ENCODE results near the gene PARD3B. TPM values are rescaled to one million over a fixed set of nuclear protein-coding genes. Genes with fewer than 3 reads are reported as not detected.

Gene PARD3B
- total and polyA plus RNA-seq, 4 donors, result 6.8 to 50.9 (median 22.5) TPM

- no peaks in the 10 kb centered on the region for H3K4me1 ChIP-seq (ENCODE audit: control insufficient read depth in 1 of 2, insufficient read depth in 2 of 2, low read length in 2 of 2)
- H3K27me3 ChIP-seq (ENCODE audit: control insufficient read depth in 1 of 2, insufficient read depth in 2 of 2, low read length in 1 of 2), result no peaks in the 10 kb centered on the region
- intact Hi-C loops (cut with DNase I), result no loop called here
- H3K27ac ChIP-seq (ENCODE audit: low read depth in 1 of 2, low read length in 2 of 2), result no peak overlapping the region
- WGBS, 2 donors, result 93 to 97% methylated on average over 1 of the region's 1 CpG
- H3K4me3 ChIP-seq (ENCODE audit: low read length in 2 of 2), result no peak overlapping the region
- no peaks in the 10 kb centered on the region for H3K36me3 ChIP-seq (ENCODE audit: control insufficient read depth in 1 of 2, insufficient read depth in 2 of 2, low read length in 1 of 2)
- DNase-seq (no peak), ATAC-seq (ENCODE audit: low FRiP score) (no peak)
- H3K9me3 ChIP-seq (ENCODE audit: control insufficient read depth, low read length), result no peaks in the 10 kb centered on the region
Observed at GRCh38 chr2:204948822-204949221, 403.5 kb downstream of the PARD3B start.

GRCh38 chr2:204950695-204951346 lies 405.5 kb downstream of the PARD3B start:
- WGBS, 2 donors, result 93% methylated on average over 2 of the region's 2 CpGs
- ATAC-seq (ENCODE audit: low FRiP score) (no peak), DNase-seq (no peak)
- no peaks in the 10 kb centered on the region for H3K27me3 ChIP-seq (ENCODE audit: control insufficient read depth in 1 of 2, insufficient read depth in 2 of 2, low read length in 1 of 2)
- H3K4me3 ChIP-seq (ENCODE audit: low read length in 2 of 2), result no peak overlapping the region
- no peaks in the 10 kb centered on the region for H3K9me3 ChIP-seq (ENCODE audit: control insufficient read depth, low read length)
- no peaks in the 10 kb centered on the region for H3K36me3 ChIP-seq (ENCODE audit: control insufficient read depth in 1 of 2, insufficient read depth in 2 of 2, low read length in 1 of 2)
- H3K4me1 ChIP-seq (ENCODE audit: control insufficient read depth in 1 of 2, insufficient read depth in 2 of 2, low read length in 2 of 2), result no peaks in the 10 kb centered on the region
- intact Hi-C loops (cut with DNase I), result no loop called here
- no peak overlapping the region for H3K27ac ChIP-seq (ENCODE audit: low read depth in 1 of 2, low read length in 2 of 2)

DNA sequence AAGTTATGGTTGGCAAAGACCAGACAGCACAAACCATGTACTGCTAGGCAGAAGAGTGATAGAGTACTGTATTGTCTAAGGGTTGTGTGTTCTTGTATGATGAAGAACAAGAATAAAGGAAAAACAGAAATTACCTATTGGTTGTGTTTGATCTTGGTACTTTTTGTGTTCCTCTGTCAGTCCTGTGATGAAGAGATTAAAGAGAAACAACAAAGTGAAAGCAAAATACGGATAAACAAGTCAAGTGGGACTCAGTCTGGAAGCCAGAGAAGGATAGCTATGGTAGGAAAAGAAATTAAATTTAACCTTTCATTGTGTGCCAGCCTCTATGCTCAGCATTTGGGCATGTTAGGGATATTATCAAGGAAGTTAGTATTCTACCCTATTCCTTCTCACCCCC lies 413.1 kb downstream of the PARD3B start:
- Histone ChIP-seq H3K36me3 (ENCODE audit: control insufficient read depth in 1 of 2, insufficient read depth in 2 of 2, low read length in 1 of 2) (no peaks in the 10 kb centered on the region), H3K27ac (ENCODE audit: low read depth in 1 of 2, low read length in 2 of 2) (no peak overlapping the region), H3K4me3 (ENCODE audit: low read length in 2 of 2) (no peak overlapping the region), H3K9me3 (ENCODE audit: control insufficient read depth, low read length) (no peaks in the 10 kb centered on the region), H3K27me3 (ENCODE audit: control insufficient read depth in 1 of 2, insufficient read depth in 2 of 2, low read length in 1 of 2) (no peaks in the 10 kb centered on the region), H3K4me1 (ENCODE audit: control insufficient read depth in 1 of 2, insufficient read depth in 2 of 2, low read length in 2 of 2) (no peaks in the 10 kb centered on the region)
- DNase-seq, result no peak
- 69 to 82% methylated on average over 1 of the region's 1 CpG for WGBS, 2 donors
- no peak for ATAC-seq (ENCODE audit: low FRiP score)
- intact Hi-C loops (cut with DNase I), result no loop called here

GRCh38 chr2:204964414-204964813 lies 419.1 kb downstream of the PARD3B start:
- H3K9me3 ChIP-seq (ENCODE audit: control insufficient read depth, low read length), result no peaks in the 10 kb centered on the region
- H3K27ac ChIP-seq (ENCODE audit: low read depth in 1 of 2, low read length in 2 of 2), result no peak overlapping the region
- intact Hi-C loops (cut with DNase I), result no loop called here
- 95 to 98% methylated on average over 3 of the region's 3 CpGs for whole genome bisulfite sequencing, 2 donors
- H3K4me3 ChIP-seq (ENCODE audit: low read length in 2 of 2), result no peak overlapping the region
- no peaks in the 10 kb centered on the region for H3K27me3 ChIP-seq (ENCODE audit: control insufficient read depth in 1 of 2, insufficient read depth in 2 of 2, low read length in 1 of 2)
- DNase-seq, result no peak
- no peaks in the 10 kb centered on the region for H3K4me1 ChIP-seq (ENCODE audit: control insufficient read depth in 1 of 2, insufficient read depth in 2 of 2, low read length in 2 of 2)
- ATAC-seq (ENCODE audit: low FRiP score), result no peak
- no peaks in the 10 kb centered on the region for H3K36me3 ChIP-seq (ENCODE audit: control insufficient read depth in 1 of 2, insufficient read depth in 2 of 2, low read length in 1 of 2)

DNA sequence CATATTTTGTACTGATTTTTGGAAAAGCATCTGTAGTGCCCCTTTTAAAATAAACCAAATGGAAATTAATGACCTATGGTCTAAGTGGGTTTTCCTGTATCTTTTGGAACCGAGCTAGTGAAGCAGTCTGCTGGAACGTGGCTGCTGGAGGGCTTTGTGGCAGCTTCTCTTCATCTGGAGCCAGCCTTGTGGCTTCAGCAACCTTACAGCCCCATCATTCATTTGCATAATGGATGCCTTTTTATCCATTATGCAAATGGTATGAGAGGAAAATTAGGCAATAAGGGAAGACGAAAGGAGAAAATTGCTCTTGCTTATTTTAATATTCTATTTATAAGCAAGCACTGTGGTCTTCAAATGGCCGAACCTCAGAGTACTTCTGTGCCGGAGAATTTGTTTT lies 421.0 kb downstream of the PARD3B start:
- ATAC-seq (ENCODE audit: low FRiP score) (no peak), DNase-seq (no peak)
- 61 to 67% methylated on average over 5 of the region's 5 CpGs for WGBS, 2 donors
- Histone ChIP-seq H3K27ac (ENCODE audit: low read depth in 1 of 2, low read length in 2 of 2) (no peak overlapping the region), H3K9me3 (ENCODE audit: control insufficient read depth, low read length) (no peaks in the 10 kb centered on the region), H3K36me3 (ENCODE audit: control insufficient read depth in 1 of 2, insufficient read depth in 2 of 2, low read length in 1 of 2) (no peaks in the 10 kb centered on the region), H3K27me3 (ENCODE audit: control insufficient read depth in 1 of 2, insufficient read depth in 2 of 2, low read length in 1 of 2) (no peaks in the 10 kb centered on the region), H3K4me1 (ENCODE audit: control insufficient read depth in 1 of 2, insufficient read depth in 2 of 2, low read length in 2 of 2) (no peaks in the 10 kb centered on the region), H3K4me3 (ENCODE audit: low read length in 2 of 2) (no peak overlapping the region)
- intact Hi-C loops (cut with DNase I), result no loop called here

DNA sequence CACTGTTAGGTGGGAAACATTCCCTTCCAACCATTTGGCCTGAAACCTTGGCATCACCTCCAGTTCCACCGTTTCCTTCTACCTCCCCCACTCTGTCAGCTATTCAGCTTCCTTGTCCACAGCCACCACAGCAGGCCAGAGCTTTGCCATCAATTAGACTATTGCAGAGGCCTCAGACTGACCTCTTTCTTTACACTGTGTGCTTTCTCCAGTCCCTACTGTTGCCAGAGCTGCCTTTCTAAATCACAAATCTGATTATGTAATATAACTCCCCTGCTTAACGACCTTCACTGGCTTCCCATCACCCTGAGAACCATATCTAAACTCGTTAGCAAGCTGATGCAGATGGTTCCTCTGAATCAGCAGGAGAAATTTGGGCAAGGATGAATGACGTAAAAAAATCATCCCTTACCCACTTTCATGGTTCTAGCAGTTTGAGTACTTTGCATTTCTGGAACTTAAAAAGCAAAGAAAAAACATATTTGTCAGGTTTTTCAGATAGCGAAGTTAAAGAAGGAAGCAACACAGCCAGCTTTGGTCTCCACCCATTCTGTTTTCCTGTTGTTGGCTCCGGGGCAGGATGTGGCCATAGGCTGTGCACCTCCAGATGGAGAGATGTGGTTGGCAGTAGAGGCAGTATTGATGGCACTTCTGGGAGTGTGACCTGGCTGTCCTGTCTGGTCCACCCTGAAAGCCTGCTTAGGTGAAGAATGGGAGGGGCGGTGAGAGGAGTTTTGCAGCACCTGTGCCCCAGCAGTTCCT lies 422.1 kb downstream of the PARD3B start:
- no peak for DNase-seq
- no peak overlapping the region for H3K4me3 ChIP-seq (ENCODE audit: low read length in 2 of 2)
- intact Hi-C loops (cut with DNase I), result no loop called here
- no peaks in the 10 kb centered on the region for H3K27me3 ChIP-seq (ENCODE audit: control insufficient read depth in 1 of 2, insufficient read depth in 2 of 2, low read length in 1 of 2)
- no peak overlapping the region for H3K27ac ChIP-seq (ENCODE audit: low read depth in 1 of 2, low read length in 2 of 2)
- ATAC-seq (ENCODE audit: low FRiP score), result no peak
- H3K36me3 ChIP-seq (ENCODE audit: control insufficient read depth in 1 of 2, insufficient read depth in 2 of 2, low read length in 1 of 2), result no peaks in the 10 kb centered on the region
- H3K4me1 ChIP-seq (ENCODE audit: control insufficient read depth in 1 of 2, insufficient read depth in 2 of 2, low read length in 2 of 2), result no peaks in the 10 kb centered on the region
- H3K9me3 ChIP-seq (ENCODE audit: control insufficient read depth, low read length), result no peaks in the 10 kb centered on the region
- WGBS, 2 donors, result 82 to 86% methylated on average over 7 of the region's 7 CpGs

- WGBS, 2 donors, result 88 to 94% methylated on average over 2 of the region's 2 CpGs
- ATAC-seq (ENCODE audit: low FRiP score), result no peak
Observed at GRCh38 chr2:204971206-204971907, 426.1 kb downstream of the PARD3B start.

DNA sequence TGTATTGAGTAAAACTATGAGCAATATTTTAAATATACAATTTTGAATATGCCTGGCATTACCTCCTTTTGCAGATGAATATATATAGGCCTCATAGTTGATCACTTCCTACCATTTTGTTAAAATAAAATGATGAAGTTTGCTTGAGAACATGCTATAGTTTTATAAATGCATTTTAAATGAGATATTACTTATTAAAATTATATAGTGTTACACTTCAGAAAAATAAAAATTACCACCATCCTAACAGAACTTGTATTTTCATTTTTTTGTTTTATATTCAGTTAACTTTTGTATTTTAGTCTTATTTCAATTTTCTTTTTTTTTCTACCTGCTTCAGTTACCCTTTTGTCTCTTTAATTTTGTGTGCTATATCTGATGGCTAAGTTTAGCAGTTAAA lies 426.9 kb downstream of the PARD3B start:
- no peak for ATAC-seq (ENCODE audit: low FRiP score)
- no peak overlapping the region for H3K27ac ChIP-seq (ENCODE audit: low read depth in 1 of 2, low read length in 2 of 2)
- H3K27me3 ChIP-seq (ENCODE audit: control insufficient read depth in 1 of 2, insufficient read depth in 2 of 2, low read length in 1 of 2), result no peaks in the 10 kb centered on the region
- intact Hi-C loops (cut with DNase I), result no loop called here
- no peak overlapping the region for H3K4me3 ChIP-seq (ENCODE audit: low read length in 2 of 2)
- H3K4me1 ChIP-seq (ENCODE audit: control insufficient read depth in 1 of 2, insufficient read depth in 2 of 2, low read length in 2 of 2), result no peaks in the 10 kb centered on the region
- H3K36me3 ChIP-seq (ENCODE audit: control insufficient read depth in 1 of 2, insufficient read depth in 2 of 2, low read length in 1 of 2), result no peaks in the 10 kb centered on the region
- DNase-seq, result no peak
- no peaks in the 10 kb centered on the region for H3K9me3 ChIP-seq (ENCODE audit: control insufficient read depth, low read length)

More at GRCh38 chr2:204971206-204971907, 426.1 kb downstream of the PARD3B start:
- Histone ChIP-seq H3K27ac (ENCODE audit: low read depth in 1 of 2, low read length in 2 of 2) (no peak overlapping the region), H3K4me1 (ENCODE audit: control insufficient read depth in 1 of 2, insufficient read depth in 2 of 2, low read length in 2 of 2) (no peaks in the 10 kb centered on the region), H3K9me3 (ENCODE audit: control insufficient read depth, low read length) (no peaks in the 10 kb centered on the region), H3K36me3 (ENCODE audit: control insufficient read depth in 1 of 2, insufficient read depth in 2 of 2, low read length in 1 of 2) (no peaks in the 10 kb centered on the region), H3K27me3 (ENCODE audit: control insufficient read depth in 1 of 2, insufficient read depth in 2 of 2, low read length in 1 of 2) (no peaks in the 10 kb centered on the region), H3K4me3 (ENCODE audit: low read length in 2 of 2) (no peak overlapping the region)
- DNase-seq, result no peak
- intact Hi-C loops (cut with DNase I), result no loop called here

Measured in aorta (tissue), 5 donors.